ENCODE results near the gene LSS.

GRCh38 chr21:46155514-46156377 lies 72.8 kb downstream of the LSS start, which contains the start of gene FTCD:
- TF ChIP-seq CTCF (IDR thresholded peaks at IDR 0.05) (no peak), POLR2A (IDR thresholded peaks at IDR 0.05) (no peak)
